ENCODE measurements around the gene CKLF.

The CKLF gene

GRCh38 chr16:66587881-66588600 lies 35.7 kb downstream of the CKLF start:
- no peak for TF ChIP-seq CTCF (IDR thresholded peaks at IDR 0.05; ENCODE audit: low read depth, low read length)
- Histone ChIP-seq H3K27me3 (no peaks in the 10 kb centered on the region), H3K9me3 (no peaks in the 10 kb centered on the region; the same call in 1 of the 2 replicates), H3K36me3 (no peaks in the 10 kb centered on the region), H3K4me1 (no peaks in the 10 kb centered on the region), H3K4me3 (ENCODE audit: low read depth, low read length) (no peak overlapping the region)
- DNase-seq = no peak

GRCh38 chr16:66588981-66589713 lies 36.8 kb downstream of the CKLF start:
- H3K36me3 ChIP-seq = no peaks in the 10 kb centered on the region
- no peak for DNase-seq
- no peaks in the 10 kb centered on the region for H3K4me1 ChIP-seq
- H3K9me3 ChIP-seq = no peaks in the 10 kb centered on the region; the same call in 1 of the 2 replicates
- no peak overlapping the region for H3K4me3 ChIP-seq (ENCODE audit: low read depth, low read length)
- no peaks in the 10 kb centered on the region for H3K27me3 ChIP-seq
- peak; percentile 67 for TF ChIP-seq CTCF (IDR thresholded peaks at IDR 0.05; ENCODE audit: low read depth, low read length)

- no peak overlapping the region for H3K4me3 ChIP-seq (ENCODE audit: low read depth, low read length)
- no peaks in the 10 kb centered on the region for H3K27me3 ChIP-seq
- TF ChIP-seq CTCF (IDR thresholded peaks at IDR 0.05; ENCODE audit: low read depth, low read length) = no peak
- H3K4me1 ChIP-seq = no peaks in the 10 kb centered on the region
- H3K9me3 ChIP-seq = no peaks in the 10 kb centered on the region
- DNase-seq = no peak
- no peaks in the 10 kb centered on the region for H3K36me3 ChIP-seq
Observed at GRCh38 chr16:66590322-66590721, 37.9 kb downstream of the CKLF start.

GRCh38 chr16:66591018-66591417 lies 38.6 kb downstream of the CKLF start:
- Histone ChIP-seq H3K27me3 (no peaks in the 10 kb centered on the region), H3K9me3 (no peaks in the 10 kb centered on the region), H3K36me3 (no peaks in the 10 kb centered on the region), H3K4me1 (no peaks in the 10 kb centered on the region), H3K4me3 (ENCODE audit: low read depth, low read length) (no peak overlapping the region)
- TF ChIP-seq CTCF (IDR thresholded peaks at IDR 0.05; ENCODE audit: low read depth, low read length) = no peak
- no peak for DNase-seq

- Histone ChIP-seq H3K36me3 (no peaks in the 10 kb centered on the region), H3K4me1 (no peaks in the 10 kb centered on the region), H3K9me3 (no peaks in the 10 kb centered on the region), H3K4me3 (ENCODE audit: low read depth, low read length) (no peak overlapping the region), H3K27me3 (no peaks in the 10 kb centered on the region)
- no peak for DNase-seq
- TF ChIP-seq CTCF (IDR thresholded peaks at IDR 0.05; ENCODE audit: low read depth, low read length) = no peak
Observed at GRCh38 chr16:66592241-66592640, 39.9 kb downstream of the CKLF start.

GRCh38 chr16:66592814-66593213 lies 40.4 kb downstream of the CKLF start:
- H3K4me1 ChIP-seq = no peaks in the 10 kb centered on the region
- no peak overlapping the region for H3K4me3 ChIP-seq (ENCODE audit: low read depth, low read length)
- H3K9me3 ChIP-seq = no peaks in the 10 kb centered on the region
- TF ChIP-seq CTCF (IDR thresholded peaks at IDR 0.05; ENCODE audit: low read depth, low read length) = no peak
- H3K36me3 ChIP-seq = no peaks in the 10 kb centered on the region
- DNase-seq = no peak
- H3K27me3 ChIP-seq = no peaks in the 10 kb centered on the region

Measured in BE2C (cell line).